Nephron progenitor cell (in vitro differentiated cells): Measurements from ENCODE around the gene CMTM6.

ENCODE experiments used
- DNase-seq: peaks from one replicate; pipeline ENCODE4 v3.0.0; 2021
- H3K27ac Mint-ChIP-seq: 2 replicates; pipeline ENCODE4 v1.8.0; 2021; ENCODE audit warnings: mild to moderate bottlenecking, moderate library complexity, mixed read lengths
- H3K27me3 Mint-ChIP-seq: 2 replicates; pipeline ENCODE4 v1.8.0; 2021; ENCODE audit warnings: mild to moderate bottlenecking, low read depth, mixed read lengths; ENCODE audit not compliant: poor library complexity
- H3K36me3 Mint-ChIP-seq: 2 replicates; pipeline ENCODE4 v1.8.0; 2021; ENCODE audit warnings: low read depth, mixed read lengths
- H3K4me1 Mint-ChIP-seq: 2 replicates; pipeline ENCODE4 v1.8.0; 2021; ENCODE audit warnings: mixed read lengths
- H3K4me3 Mint-ChIP-seq: 2 replicates; pipeline ENCODE4 v1.8.0; 2021; ENCODE audit warnings: mild to moderate bottlenecking, moderate library complexity, mixed read lengths
- H3K9me3 Mint-ChIP-seq: 2 replicates; pipeline ENCODE4 v1.8.0; 2021; ENCODE audit warnings: mild to moderate bottlenecking, moderate library complexity, mixed read lengths
- CTCF ChIP-seq: fragments of 200-600 bp; sonication (generic); IDR thresholded peaks from 2 replicates; pipeline ENCODE4 v1.5.0; 2021; ENCODE audit warnings: antibody characterized with exemption

CMTM6 gene

GRCh38 chr3:32498252-32498651 lies 4.4 kb downstream of the CMTM6 start:
- Mint-ChIP-seq H3K9me3 (peaks cover 3% of the 10 kb centered on the region), H3K36me3 (peaks cover 17% of the 10 kb centered on the region), H3K4me3 (no peak overlapping the region), H3K27me3 (peaks cover 3% of the 10 kb centered on the region), H3K27ac (no peak overlapping the region), H3K4me1 (peaks cover 49% of the 10 kb centered on the region)
- no peak for TF ChIP-seq CTCF
- no peak for DNase-seq

GRCh38 chr3:32495609-32496008 lies 7.0 kb downstream of the CMTM6 start:
- DNase-seq: no peak
- Mint-ChIP-seq H3K27ac (no peak overlapping the region), H3K27me3 (peaks cover 3% of the 10 kb centered on the region), H3K9me3 (peaks cover 3% of the 10 kb centered on the region), H3K4me3 (no peak overlapping the region), H3K4me1 (peaks cover 28% of the 10 kb centered on the region), H3K36me3 (peaks cover 17% of the 10 kb centered on the region)
- no peak for TF ChIP-seq CTCF

DNA sequence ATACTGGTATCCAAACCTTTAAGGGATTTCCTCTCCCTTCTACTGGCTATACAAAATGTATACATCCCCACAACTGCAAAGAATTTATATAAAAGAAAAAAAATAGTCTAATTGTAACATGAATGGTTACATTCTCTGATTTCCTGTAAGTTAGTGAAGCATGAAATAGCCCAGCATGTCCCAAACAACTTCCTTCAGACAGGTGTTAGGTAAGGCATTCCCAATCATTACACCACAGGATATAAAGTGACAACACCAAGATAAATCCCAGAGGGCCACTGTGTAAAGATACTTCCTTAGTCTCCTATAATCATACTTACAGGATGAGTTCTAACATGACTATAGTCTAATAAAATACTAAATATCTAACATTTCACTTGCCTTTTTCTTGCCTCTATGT lies 7.6 kb downstream of the CMTM6 start:
- peaks cover 3% of the 10 kb centered on the region for H3K9me3 Mint-ChIP-seq

GRCh38 chr3:32493437-32494414 lies 8.9 kb downstream of the CMTM6 start:
- Mint-ChIP-seq H3K27ac (no peak overlapping the region), H3K36me3 (peaks cover 22% of the 10 kb centered on the region), H3K9me3 (peaks cover 3% of the 10 kb centered on the region), H3K4me1 (peaks cover 13% of the 10 kb centered on the region), H3K27me3 (peaks cover 3% of the 10 kb centered on the region), H3K4me3 (no peak overlapping the region)
- no peak for TF ChIP-seq CTCF
- DNase-seq: peak; percentile 10

More for the DNA sequence above, 7.6 kb downstream of the CMTM6 start:
- H3K4me1 Mint-ChIP-seq: peaks cover 22% of the 10 kb centered on the region
- TF ChIP-seq CTCF: no peak
- H3K27me3 Mint-ChIP-seq: peaks cover 3% of the 10 kb centered on the region
- no peak for DNase-seq
- H3K27ac Mint-ChIP-seq: no peak overlapping the region
- no peak overlapping the region for H3K4me3 Mint-ChIP-seq
- H3K36me3 Mint-ChIP-seq: peaks cover 18% of the 10 kb centered on the region

GRCh38 chr3:32492684-32493436 lies 9.8 kb downstream of the CMTM6 start:
- no peak for DNase-seq
- H3K4me3 Mint-ChIP-seq: no peak overlapping the region
- peaks cover 3% of the 10 kb centered on the region for H3K27me3 Mint-ChIP-seq
- no peak for TF ChIP-seq CTCF
- H3K9me3 Mint-ChIP-seq: peaks cover 3% of the 10 kb centered on the region
- H3K36me3 Mint-ChIP-seq: peaks cover 25% of the 10 kb centered on the region
- H3K4me1 Mint-ChIP-seq: peaks cover 7% of the 10 kb centered on the region
- H3K27ac Mint-ChIP-seq: no peak overlapping the region
